HG03039 (cell line): ENCODE measurements around the gene CRACDL.

Experiments used
- ATAC-seq: cut with Tn5 transposase; IDR thresholded peaks from one replicate; pipeline ENCODE4 v1.9.1; 2021; ENCODE audit warnings: mild to moderate bottlenecking, moderate library complexity; ENCODE audit not compliant: unreplicated experiment

Gene CRACDL, protein sequence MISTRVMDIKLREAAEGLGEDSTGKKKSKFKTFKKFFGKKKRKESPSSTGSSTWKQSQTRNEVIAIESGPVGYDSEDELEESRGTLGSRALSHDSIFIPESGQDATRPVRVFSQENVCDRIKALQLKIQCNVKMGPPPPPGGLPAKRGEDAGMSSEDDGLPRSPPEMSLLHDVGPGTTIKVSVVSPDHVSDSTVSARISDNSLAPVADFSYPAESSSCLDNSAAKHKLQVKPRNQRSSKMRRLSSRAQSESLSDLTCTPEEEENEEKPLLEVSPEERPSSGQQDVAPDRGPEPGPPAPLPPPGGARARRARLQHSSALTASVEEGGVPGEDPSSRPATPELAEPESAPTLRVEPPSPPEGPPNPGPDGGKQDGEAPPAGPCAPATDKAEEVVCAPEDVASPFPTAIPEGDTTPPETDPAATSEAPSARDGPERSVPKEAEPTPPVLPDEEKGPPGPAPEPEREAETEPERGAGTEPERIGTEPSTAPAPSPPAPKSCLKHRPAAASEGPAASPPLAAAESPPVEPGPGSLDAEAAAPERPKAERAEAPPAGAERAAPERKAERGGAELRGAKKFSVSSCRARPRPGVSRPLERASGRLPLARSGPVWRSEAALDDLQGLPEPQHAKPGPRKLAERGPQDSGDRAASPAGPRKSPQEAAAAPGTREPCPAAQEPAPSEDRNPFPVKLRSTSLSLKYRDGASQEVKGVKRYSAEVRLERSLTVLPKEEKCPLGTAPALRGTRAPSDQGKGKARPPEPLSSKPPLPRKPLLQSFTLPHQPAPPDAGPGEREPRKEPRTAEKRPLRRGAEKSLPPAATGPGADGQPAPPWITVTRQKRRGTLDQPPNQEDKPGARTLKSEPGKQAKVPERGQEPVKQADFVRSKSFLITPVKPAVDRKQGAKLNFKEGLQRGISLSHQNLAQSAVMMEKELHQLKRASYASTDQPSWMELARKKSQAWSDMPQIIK

DNA sequence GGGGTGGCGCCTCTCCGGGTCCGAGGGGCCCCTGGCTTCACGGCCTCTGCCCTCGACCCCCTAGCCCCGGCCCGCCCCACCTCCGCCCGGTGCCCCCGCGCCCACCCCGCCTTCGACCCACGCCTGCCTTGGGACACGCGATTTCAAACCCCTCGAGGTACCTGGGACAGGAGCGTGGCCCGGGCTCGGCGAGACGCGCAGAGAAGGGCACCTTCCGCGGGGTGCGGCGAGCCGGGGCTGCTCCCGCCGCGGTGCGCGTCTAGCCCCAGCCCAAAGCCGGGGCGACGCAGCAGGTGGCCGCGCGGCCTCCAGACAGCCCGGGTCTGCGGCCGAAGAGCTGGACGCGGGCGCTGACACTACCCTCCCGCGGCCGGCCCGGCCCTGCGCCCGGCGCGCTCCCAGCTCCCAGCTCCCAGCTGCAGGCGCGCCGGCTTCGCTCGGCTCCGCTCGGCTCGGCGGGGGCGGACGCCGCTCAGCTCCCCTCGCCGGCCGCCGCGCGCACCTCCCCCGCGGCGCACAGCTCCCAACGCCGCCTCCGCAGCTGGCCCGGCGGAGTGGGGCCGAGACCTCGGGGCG lies at the start of gene CRACDL:
TSS of gene CRACDL (minus strand) at position 449 of the 576 bp plus-strand sequence. CDS start 89,425 bp downstream, outside the sequence.
- ATAC-seq, result no peak

DNA sequence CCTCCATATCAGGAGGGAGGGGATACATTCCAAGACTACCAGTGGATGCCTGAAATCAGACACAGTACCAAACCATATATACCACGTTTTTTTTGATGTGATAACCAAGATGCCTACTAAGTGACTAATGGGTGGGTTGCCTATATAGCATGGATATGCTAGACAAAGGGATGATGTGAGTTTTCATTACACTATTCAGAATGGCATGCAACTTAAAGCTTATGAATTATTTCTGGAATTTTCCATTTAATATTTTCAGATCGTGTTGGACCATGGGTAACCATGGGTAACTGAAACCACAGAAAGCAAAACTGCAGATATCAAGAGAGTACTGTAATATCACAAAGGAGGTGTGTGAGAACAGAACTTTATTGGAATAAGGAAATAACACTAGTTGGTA lies 39.6 kb upstream of the CRACDL start:
- no peak for ATAC-seq

DNA sequence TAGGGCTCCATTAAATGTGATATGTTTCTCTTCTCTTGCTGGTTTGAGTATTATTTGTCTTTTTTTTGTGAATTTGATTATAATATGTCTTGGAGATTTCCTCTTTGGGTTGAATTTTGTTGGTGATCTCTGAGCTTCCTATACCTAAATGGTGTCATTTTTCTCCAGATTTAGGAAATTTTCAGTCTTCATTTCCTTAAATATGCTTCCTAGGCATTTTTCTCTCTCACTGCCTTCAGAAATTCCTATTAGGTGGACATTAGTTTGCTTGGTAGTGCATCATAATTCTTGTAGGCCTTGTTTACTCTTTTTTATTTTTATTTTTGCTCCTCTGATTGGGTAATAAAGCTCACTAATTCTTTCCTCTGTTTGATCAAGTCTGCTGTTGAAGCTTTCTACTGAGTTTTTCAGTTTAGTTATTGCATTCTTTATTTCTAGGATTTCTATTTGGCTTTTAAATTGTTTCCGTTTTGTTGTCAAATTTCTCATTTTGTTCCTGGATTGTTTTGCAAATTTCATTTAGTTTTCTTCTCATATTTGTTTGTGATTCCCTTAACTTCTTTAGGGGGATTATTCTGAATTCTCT lies 36.6 kb upstream of the CRACDL start:
- ATAC-seq, result no peak

DNA sequence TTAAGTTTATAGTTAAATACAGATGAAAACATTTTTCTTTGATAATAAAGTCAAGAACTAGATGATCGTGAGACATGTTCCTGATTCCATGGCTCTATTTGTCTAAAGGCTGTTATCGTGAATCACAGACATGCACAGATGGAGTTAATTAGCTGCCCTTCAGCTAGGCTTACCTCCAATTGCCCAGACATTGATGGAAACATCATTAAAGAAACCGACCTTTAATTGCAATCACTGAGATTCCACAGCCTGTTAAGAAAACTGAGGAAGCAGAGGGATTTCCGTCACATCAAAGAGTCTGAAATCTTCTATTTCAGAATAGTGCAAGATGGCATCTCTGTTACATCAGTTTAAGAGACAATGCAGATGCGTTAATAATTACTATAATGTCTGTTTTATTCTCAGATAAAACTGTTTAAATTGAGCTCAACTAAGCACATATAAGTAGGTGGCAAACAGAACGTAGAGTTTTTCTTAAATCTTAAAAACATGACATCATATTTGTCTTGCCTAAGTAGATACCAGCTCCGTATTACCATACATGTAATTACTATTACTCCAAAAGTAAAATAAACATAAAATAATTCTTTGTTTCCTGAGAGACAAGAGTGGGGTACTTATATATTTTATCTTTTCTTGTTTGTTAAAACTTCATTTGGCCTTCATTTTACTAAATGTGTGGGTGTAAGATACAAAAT lies 23.9 kb upstream of the CRACDL start:
- ATAC-seq, result no peak

DNA sequence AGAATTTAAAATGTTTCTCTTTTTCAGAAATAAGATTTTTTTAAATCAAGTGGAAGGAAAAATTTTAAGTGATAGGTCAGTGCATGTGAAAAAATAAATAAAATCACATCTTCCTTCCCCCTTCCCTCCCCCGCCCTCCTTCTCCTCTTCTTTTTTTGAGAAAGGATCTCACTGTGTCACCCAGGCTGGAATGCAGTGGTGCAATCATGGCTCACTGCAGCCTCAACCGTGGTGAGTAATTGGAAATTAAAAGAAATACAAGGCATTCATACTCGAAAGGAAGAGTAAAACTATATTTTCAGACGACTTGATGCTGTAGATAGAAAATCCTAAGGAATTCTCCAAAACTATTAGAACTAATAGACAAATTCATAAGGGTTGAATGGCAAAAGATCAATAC lies 16.9 kb upstream of the CRACDL start:
- no peak for ATAC-seq

DNA sequence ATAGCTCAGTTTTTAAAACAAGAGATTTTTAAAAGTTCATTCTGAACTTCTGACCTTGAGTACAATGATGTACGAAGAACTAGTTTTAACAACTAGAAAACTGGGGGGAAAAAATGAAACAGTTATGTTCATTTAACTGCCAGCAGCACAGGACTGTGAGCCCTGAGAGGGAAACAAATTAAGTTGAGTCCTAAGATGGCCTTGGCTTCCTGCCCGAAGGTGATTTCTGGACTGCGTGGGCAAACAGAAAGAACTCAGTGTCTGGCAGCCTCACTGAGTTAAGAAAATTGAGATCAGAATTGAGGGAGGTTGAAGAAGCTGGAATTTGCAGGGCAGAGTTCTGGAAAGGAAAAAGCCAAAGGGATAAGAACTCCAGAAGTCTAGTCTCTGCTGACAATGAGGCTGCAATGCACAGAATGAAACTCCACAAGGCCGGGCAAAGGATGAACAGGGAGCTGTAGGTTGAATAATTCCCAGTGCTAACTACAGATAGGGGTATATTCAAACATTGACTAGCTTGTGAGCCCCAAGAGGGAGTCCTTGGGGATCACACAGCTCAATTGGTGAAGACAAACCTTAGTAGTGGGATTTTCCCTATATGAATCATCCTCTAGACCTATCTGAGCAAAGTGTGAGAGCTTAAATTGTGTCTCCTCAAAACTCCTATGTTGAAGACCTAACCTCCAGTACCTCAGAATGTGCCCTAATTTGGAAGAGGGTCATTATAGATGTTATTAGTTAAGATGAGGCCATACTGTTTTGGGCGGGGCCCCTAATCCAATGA lies 13.1 kb upstream of the CRACDL start:
- no peak for ATAC-seq

DNA sequence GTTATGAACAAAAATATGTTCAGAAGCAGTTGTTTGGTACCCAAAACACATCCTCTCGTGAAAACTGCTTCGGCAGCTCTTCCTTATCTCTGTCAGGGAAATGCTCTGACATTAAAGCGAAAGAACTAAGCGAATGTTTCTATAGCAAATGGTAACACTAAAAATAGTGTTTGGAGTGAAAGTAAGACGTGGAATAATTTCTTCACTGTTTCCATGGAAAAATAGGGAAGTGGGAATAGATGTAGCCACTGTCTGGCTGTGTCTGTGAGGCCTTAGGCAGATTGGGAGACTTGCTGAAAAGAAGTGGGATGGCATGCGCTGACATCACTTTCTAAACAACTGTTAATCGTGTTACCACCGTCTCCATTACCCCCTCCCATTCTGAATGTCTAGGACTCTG lies 11.5 kb upstream of the CRACDL start:
- ATAC-seq, result no peak

DNA sequence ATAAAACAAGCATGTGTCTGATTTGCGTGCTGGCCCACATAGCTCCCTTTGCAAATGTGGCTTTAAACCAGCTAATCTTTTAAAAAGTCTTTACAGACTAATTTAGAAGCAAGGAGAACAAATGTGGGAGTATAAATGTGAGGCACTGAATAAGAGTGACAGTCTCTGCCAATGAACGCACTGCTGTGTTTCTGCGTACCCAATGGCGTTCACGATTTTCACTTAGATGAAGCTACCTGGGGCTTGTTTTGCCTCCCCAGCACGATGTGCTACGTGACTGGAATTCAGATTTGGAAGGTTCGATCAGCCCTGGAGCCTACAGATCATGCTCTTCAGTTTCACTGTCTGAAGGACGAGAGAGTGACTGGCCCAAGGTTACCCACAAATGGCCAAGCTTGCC lies 10.8 kb upstream of the CRACDL start:
- ATAC-seq, result no peak

DNA sequence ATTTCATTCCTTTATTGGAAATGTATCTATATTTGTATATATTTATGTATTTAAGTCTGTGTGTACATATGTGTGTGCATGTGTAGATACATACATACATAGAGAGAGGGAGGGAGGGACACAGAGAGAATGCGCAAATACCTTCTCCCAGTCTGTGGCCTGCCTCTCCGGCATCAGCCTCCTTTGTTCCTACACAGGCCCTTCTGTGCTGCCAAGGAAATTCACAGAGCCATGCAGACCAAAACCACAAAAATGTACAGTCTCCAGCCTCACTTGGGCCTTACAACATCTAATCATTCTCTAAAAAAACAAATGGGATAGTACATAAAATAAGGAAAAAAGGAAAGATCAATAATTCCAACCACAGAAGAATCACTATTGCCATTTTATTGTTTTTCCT lies 8.8 kb upstream of the CRACDL start:
- no peak for ATAC-seq

DNA sequence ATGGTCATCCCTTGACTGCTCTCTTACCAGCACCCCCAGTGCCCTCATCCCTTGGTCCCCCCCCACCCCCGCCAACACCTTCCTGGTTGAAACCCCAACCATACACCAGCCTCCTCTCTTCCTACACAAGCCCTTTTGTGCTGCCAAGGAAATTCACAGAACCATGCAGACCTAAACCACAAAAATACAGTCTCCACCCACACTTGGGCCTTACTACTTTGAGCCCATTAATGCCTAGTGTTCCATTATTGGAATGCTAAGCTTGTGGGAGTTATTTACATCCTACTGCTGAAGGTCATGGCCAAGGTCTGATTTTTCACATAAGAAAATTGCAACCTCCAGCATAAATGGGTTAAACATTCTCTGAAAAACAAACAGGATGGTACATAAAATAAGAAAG lies 4.1 kb upstream of the CRACDL start:
- ATAC-seq, result no peak

DNA sequence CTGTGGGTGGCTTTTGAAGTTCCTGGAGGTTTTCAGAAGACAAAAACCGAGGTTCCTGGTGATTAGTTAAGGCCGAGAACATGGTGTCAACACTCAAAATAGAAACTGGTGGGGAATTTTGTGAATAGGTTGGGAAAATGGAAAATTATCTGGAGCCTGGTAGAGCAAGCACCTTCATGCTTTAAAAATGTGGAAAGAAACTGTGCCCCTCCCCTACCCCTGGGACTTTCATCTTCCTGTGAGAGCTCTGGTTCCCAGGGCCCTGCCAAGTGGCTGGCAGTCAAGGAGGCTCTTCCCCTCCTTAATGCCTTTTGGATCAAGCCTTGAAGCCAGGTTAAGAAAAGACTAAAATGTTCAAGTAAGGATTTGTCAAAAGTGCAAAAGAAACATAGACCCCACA lies 1.9 kb upstream of the CRACDL start:
- no peak for ATAC-seq

DNA sequence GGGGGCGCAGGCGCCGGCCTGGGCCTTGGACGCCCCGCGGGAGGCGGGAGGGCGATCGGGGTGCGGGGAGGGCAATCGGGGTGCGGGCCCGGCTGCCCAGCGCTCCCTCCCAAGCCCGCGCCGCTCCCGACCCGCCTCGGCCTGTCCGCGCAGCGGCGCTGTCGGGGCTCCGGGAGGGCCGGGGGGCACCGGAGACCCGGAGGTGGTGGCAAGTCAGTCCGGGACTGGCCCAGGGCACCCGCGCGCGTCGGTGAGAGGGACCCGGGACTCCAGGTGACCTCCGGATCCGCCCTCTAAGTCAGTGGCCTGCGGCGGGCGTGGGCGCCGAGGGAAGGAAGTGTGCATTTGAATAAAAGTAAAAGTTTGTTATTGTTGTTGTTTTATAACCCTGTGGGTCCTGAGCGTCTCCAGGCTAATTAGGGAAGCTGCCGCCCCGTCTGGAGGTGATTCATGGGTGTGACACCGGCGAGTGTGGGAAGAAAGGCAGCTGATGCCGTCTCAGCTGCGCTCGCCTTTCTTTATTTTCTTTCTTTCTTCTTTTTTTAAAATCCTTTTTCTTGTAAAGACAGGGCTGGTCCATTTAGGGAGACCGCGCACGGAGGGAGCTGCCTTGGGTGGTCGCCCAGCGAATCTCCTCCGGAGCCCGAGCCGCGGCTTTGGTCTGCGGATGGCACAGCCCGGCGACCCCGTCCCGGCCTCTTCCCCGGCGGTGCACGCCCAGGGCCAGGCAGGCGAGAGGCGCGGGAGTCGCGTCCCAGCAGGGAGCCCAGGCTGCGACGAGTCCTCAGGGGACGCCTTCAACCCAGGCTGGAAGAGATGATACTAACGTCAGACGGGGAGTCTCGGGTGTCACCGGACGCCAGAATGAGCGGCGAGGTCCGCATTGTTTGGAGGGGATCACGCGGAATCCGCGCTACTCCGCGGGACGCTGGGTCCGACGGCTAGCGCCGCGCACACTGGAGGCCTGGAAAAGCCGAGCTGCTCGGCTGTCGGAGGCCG lies 627 bp upstream of the CRACDL start:
- ATAC-seq, result no peak

DNA sequence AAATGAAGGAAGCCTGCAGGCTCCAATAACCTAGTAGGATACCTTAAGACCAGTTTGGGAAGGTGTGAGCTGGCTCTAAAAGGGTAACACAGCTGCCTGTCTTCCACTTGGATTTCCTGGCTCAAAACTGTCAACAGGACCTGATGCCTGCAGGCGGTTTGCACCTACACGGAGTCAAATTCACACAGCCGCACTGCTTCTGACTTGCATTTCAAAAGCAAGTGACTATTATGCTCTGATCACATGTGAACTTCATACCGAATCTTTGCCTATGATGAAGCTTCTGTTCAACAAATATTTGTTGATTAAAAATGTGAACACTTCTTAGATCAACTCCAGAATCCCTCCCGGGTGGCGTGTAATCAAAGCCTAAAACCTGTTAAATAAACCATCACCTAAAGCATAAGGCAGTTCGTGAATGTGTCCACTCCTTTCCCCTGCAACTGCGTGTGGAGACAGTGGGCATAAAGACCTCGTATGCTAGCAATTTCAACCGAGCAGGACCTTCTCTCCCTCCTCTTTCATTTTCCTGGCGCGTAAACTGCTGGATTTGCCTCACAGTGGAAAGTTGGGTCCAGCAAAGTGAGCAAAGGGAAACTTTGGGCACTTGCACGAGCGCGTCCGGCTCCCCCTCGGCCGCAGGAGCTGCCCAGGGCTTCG lies 784 bp downstream of the CRACDL start:
- ATAC-seq, result no peak

DNA sequence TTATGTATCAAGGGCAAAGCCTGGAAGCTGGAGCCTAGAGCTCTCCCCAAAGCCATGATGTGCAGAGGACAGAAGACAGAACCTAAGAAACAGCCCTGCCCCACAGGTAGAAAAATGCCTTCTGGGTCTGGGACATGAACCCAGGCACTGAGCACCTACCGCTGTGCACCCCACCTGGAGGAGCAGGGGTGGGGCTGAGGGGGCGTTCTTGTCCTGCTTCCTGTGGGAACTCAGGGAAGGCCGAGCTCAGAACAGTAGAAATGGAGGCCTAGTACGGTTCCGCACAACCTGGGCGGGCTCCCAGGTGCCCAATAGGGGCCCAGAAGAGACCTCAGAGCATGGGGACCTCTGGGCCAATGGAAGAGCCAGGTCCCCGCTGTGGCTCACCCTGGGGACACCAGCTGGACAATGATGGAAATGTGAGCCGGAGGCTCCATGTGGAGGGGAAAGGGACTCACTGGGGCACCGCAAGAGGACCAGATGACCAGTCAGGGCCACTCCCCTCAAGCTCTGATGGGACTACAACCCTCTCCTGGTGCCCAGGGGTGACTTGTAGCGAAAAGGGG lies 3.2 kb downstream of the CRACDL start:
- no peak for ATAC-seq

DNA sequence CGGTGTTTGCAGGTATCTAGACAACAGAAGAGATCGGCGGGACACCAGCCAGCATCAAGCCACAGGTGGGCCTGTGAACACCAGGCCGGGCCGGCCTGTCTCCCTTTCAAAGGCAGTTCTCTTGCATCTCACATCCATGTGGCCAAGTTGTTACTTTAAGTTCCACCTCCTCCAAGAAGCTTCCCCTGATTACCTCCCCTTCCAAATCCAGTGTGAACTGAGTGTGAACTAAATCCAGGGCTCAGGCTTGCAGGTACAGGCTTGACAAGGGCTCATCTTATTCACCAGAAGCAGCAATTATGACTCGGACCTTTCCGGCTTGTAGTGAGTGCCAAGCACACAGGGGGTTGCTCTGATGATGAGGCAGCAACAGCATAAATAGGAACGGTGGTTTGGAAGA lies 3.9 kb downstream of the CRACDL start:
- ATAC-seq, result no peak

DNA sequence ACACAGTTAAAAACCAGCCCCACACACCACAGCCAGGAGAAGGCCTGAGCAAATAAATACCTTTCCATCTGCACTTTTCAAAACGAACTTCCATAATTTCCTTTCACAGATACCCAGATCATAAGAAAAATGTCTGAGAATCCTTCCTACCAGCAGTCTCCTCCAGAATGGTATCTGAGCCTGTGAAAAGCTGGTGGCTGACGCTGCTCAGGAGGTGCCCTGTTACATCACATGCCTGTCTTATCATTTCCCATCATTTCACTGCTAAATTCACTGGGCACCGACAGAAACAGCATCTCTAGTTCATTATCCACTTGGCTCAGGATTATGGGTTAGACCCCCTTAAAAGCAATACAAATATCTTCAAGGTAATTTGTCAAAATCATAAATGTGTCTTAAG lies 4.4 kb downstream of the CRACDL start:
- no peak for ATAC-seq

DNA sequence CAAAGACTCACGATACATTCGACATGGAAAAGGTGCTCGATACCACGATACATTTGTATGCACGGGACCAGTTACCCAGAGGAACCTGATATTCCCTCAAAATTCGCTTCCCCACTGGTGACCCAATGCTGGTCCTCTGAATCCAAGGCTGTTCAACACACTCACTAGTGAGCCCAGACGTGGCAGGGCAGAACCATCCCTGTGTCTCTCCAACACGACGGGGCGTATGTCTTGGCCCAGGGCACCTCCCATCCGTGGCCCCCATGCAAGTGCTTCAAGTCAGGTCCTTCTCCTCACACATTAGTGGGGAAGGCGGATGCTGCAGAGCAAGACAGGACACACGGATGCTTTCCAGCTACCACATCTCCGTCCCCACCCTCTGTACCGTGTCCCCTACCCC lies 6.1 kb downstream of the CRACDL start:
- no peak for ATAC-seq

DNA sequence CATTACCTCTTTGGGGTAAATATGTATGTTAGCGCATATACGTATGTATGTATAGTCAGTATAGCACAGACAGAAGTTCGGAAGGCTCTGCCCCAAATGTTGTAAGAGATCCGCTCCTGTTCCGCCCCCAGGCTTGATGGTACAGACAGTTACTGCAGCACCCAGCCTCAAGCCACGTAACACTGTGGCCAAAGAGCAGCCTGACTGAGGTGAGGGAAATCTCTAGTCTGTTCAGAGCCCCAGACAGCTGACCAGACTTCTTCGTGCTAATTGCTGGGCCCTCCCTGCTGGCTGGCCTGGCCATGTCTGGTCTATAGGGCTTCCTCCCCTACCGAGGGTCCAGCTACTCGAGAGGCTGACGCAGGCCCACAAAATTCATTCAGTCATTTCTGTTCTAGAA lies 7.8 kb downstream of the CRACDL start:
- ATAC-seq, result no peak
